Esophagus squamous epithelium (tissue), 5 donors: ENCODE results near the gene SLC2A4RG. TPM values are rescaled to one million over a fixed set of nuclear protein-coding genes. Genes with fewer than 3 reads are reported as not detected.

Experiments
- DNase-seq: peaks from one replicate; lab custom pipeline; 2025; lab: John Stamatoyannopoulos, UW
- H3K27ac ChIP-seq, 4 donors: fragments of 200-600 bp; sonication (generic); one replicate each; pipeline ENCODE4 v1.5.1; 2016 to 2019; ENCODE audit warnings: mild to moderate bottlenecking in 1 of 4
- H3K27me3 ChIP-seq, 4 donors: fragments of 200-600 bp; sonication (generic); 1 replicate in 3 of 4; 2 replicates in 1 of 4; pipeline versions ENCODE4 v1.5.1 to v1.6.0; 2017 to 2021; ENCODE audit warnings: antibody characterized with exemption in 1 of 4
- H3K36me3 ChIP-seq, 3 donors: fragments of 200-600 bp; sonication (generic); one replicate each; pipeline ENCODE4 v1.5.1; 2016 to 2019
- H3K4me1 ChIP-seq, 3 donors: fragments of 200-600 bp; sonication (generic); one replicate each; pipeline ENCODE4 v1.5.1; 2017 to 2019
- H3K4me3 ChIP-seq, 4 donors: fragments of 200-600 bp; sonication (generic); 1 replicate in 3 of 4; 2 replicates in 1 of 4; pipeline ENCODE4 v1.5.1; 2016 to 2019; ENCODE audit warnings: mild to moderate bottlenecking in 2 of 4, moderate library complexity in 1 of 4
- H3K9me3 ChIP-seq, 3 donors: fragments of 200-600 bp; sonication (generic); one replicate each; pipeline ENCODE4 v1.5.1; 2016 to 2019
- POLR2A ChIP-seq, 4 donors: fragments of 450-650 bp; IDR thresholded peaks; one replicate each; pipeline ENCODE4 v1.6.1; 2017; ENCODE audit warnings: antibody characterized with exemption in 4 of 4, mild to moderate bottlenecking in 4 of 4, moderate library complexity in 3 of 4
- WGBS, 2 donors: methylation state at CpG; one replicate each; pipeline ENCODE4 v1.1.5; 2018; 5-methylcytosine and 5-hydroxymethylcytosine counted together
- intact Hi-C: fragments of 100-400 bp; cut with DNase I; formaldehyde crosslinking; loops from one replicate; pipeline ENCODE4 v1.15.0; 2022
- total RNA-seq, 4 donors: library from RNA; depleted of rRNA; stranded (reverse); fragments of >200 nt; gene quantifications; one replicate each; pipeline ENCODE4 v1.1.0, GENCODE V29; 2016
- TF ChIP-seq, protein P1 (sequence below), 6 experiments: fragments of 450-650 bp in 4 of 6; fragments of 200-600 bp in 2 of 6; sonication (generic) in 2 of 6; IDR thresholded peaks; one replicate each; pipeline ENCODE4 v1.5.1; 2016 to 2019; ENCODE audit warnings: antibody characterized with exemption in 6 of 6, mild to moderate bottlenecking in 4 of 6, moderate library complexity in 4 of 6
- donor health status: DM: yes; HTN: yes; CAD: no.

The SLC2A4RG gene
- total RNA-seq, 4 donors from 2014 or later = 37.0 to 55.5 (median 50.2) TPM

DNA sequence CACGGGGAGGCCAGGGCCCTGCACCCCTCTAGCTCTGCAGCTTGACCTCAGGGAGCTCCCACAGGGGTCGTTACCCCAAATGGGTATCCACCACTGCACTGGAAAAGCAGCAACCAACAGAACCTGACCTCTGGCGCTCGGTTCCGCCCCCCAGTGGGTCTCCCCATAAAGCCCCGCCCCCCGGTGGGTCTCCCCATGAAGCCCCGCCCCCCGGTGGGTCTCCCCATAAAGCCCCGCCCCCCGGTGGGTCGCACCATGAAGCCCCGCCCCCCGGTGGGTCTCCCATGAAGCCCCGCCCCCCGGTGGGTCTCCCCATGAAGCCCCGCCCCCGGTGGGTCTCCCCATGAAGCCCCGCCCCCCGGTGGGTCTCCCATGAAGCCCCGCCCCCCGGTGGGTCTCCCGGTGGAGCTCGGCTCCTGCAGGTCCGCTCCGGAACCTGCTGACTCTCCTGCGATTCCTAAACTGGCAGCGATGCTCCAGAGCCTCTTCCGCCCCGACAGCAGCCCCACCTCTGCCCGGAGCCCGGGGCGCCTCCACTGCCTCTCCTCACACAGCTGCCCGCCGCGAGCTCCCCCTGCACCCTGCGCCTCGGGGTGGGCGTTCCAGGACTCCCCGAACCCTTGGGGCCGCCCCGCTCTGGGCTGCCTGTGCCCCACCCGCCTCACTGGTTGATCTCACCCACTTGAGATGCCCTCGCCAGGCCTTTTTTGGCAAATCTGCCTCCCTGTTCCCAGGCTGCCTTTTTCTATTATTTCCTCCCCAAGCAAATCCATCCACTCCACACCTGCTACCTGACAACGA is 12.1 kb downstream of the SLC2A4RG start:
- Histone ChIP-seq H3K4me1 (no peaks in the 10 kb centered on the region), H3K9me3 (no peaks in the 10 kb centered on the region), H3K27ac (peak overlapping the region in 2 of 4 donors; percentile 21 to 42), H3K36me3 (peaks cover 0 to 1% (median 0%) of the 10 kb centered on the region in 3 donors), H3K4me3 (no peak overlapping the region), H3K27me3 (no peaks in the 10 kb centered on the region)
- 60 to 87% methylated on average over 3 to 8 of the region's 45 CpGs for WGBS, 2 donors
- no peak for DNase-seq
- TF ChIP-seq POLR2A (IDR thresholded peaks at IDR 0.05) = no peak
- TF ChIP-seq, protein P1, sequence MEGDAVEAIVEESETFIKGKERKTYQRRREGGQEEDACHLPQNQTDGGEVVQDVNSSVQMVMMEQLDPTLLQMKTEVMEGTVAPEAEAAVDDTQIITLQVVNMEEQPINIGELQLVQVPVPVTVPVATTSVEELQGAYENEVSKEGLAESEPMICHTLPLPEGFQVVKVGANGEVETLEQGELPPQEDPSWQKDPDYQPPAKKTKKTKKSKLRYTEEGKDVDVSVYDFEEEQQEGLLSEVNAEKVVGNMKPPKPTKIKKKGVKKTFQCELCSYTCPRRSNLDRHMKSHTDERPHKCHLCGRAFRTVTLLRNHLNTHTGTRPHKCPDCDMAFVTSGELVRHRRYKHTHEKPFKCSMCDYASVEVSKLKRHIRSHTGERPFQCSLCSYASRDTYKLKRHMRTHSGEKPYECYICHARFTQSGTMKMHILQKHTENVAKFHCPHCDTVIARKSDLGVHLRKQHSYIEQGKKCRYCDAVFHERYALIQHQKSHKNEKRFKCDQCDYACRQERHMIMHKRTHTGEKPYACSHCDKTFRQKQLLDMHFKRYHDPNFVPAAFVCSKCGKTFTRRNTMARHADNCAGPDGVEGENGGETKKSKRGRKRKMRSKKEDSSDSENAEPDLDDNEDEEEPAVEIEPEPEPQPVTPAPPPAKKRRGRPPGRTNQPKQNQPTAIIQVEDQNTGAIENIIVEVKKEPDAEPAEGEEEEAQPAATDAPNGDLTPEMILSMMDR (IDR thresholded peaks at IDR 0.05) = no peak
- intact Hi-C loops = no loop called here

- Histone ChIP-seq H3K4me1 (no peaks in the 10 kb centered on the region), H3K27me3 (no peaks in the 10 kb centered on the region), H3K36me3 (no peaks in the 10 kb centered on the region), H3K27ac (no peak overlapping the region), H3K4me3 (no peak overlapping the region), H3K9me3 (no peaks in the 10 kb centered on the region)
- no peak for DNase-seq
- TF ChIP-seq POLR2A (IDR thresholded peaks at IDR 0.05) = no peak
- TF ChIP-seq, protein P1 (IDR thresholded peaks at IDR 0.05) = no peak
- 93 to 98% methylated on average over 6 to 16 of the region's 50 CpGs for WGBS, 2 donors
- intact Hi-C loops = no loop called here
Observed at GRCh38 chr20:63752411-63753101, 13.0 kb downstream of the SLC2A4RG start.

- no peaks in the 10 kb centered on the region for H3K4me1 ChIP-seq
- 87 to 93% methylated on average over 3 to 5 of the region's 13 CpGs for WGBS, 2 donors
- H3K9me3 ChIP-seq = no peaks in the 10 kb centered on the region
- no peak overlapping the region for H3K27ac ChIP-seq
- no peak for DNase-seq
- intact Hi-C loops = no loop called here
- H3K27me3 ChIP-seq = no peaks in the 10 kb centered on the region
- no peaks in the 10 kb centered on the region for H3K36me3 ChIP-seq
- TF ChIP-seq, protein P1 (IDR thresholded peaks at IDR 0.05) = no peak
- TF ChIP-seq POLR2A (IDR thresholded peaks at IDR 0.05) = no peak
- no peak overlapping the region for H3K4me3 ChIP-seq
Observed at GRCh38 chr20:63753381-63753780, 13.8 kb downstream of the SLC2A4RG start.

DNA sequence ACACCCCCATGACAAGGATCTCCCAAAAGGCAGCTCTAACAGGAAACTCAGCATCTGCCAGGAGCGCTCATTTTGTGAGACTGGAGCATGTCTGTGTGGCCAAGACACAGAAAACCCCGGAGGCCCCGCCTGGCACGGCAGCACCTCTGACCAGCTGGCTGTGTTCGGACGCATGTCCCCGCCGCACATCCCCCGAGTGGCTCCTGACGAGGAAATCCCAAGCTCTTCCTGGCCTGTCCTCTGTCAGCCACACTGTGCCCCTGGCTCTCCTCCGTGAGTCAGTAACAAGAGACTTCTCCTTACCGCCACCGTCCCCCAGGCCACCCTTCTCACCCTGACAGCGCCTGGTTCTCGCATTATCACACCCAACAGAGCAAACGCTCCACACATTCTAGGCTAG is 14.4 kb downstream of the SLC2A4RG start:
- no peak for DNase-seq
- intact Hi-C loops = no loop called here
- H3K27me3 ChIP-seq = no peaks in the 10 kb centered on the region
- no peak overlapping the region for H3K27ac ChIP-seq
- H3K4me3 ChIP-seq = no peak overlapping the region
- H3K9me3 ChIP-seq = no peaks in the 10 kb centered on the region
- no peaks in the 10 kb centered on the region for H3K36me3 ChIP-seq
- H3K4me1 ChIP-seq = no peaks in the 10 kb centered on the region
- 77 to 80% methylated on average over 9 to 13 of the region's 16 CpGs for WGBS, 2 donors
- TF ChIP-seq, protein P1 (IDR thresholded peaks at IDR 0.05) = no peak
- no peak for TF ChIP-seq POLR2A (IDR thresholded peaks at IDR 0.05)
